Fibroblast of pulmonary artery (primary cell): ENCODE data around the gene NFATC1.

Source experiments
- DNase-seq: peaks from one replicate; pipeline ENCODE4 v3.0.0-alpha.2; 2010; ENCODE audit warnings: low read depth
- H3K4me3 ChIP-seq: replicated peaks from 2 replicates; pipeline ENCODE4 v1.5.1; 2011; ENCODE audit warnings: low read depth, mild to moderate bottlenecking, control low read depth, low read length, moderate library complexity
- TF ChIP-seq, protein P1 (sequence below): IDR thresholded peaks from 2 replicates; pipeline ENCODE4 v1.5.1; 2011; ENCODE audit warnings: mild to moderate bottlenecking, control low read depth, low read length, inconsistent platforms; ENCODE audit errors: missing control alignments

Gene NFATC1

GRCh38 chr18:79526468-79527460 lies 131.0 kb downstream of the NFATC1 start:
- TF ChIP-seq, protein P1, sequence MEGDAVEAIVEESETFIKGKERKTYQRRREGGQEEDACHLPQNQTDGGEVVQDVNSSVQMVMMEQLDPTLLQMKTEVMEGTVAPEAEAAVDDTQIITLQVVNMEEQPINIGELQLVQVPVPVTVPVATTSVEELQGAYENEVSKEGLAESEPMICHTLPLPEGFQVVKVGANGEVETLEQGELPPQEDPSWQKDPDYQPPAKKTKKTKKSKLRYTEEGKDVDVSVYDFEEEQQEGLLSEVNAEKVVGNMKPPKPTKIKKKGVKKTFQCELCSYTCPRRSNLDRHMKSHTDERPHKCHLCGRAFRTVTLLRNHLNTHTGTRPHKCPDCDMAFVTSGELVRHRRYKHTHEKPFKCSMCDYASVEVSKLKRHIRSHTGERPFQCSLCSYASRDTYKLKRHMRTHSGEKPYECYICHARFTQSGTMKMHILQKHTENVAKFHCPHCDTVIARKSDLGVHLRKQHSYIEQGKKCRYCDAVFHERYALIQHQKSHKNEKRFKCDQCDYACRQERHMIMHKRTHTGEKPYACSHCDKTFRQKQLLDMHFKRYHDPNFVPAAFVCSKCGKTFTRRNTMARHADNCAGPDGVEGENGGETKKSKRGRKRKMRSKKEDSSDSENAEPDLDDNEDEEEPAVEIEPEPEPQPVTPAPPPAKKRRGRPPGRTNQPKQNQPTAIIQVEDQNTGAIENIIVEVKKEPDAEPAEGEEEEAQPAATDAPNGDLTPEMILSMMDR = no peak
- peak; percentile 23 for DNase-seq
- no peak overlapping the region for H3K4me3 ChIP-seq

DNA sequence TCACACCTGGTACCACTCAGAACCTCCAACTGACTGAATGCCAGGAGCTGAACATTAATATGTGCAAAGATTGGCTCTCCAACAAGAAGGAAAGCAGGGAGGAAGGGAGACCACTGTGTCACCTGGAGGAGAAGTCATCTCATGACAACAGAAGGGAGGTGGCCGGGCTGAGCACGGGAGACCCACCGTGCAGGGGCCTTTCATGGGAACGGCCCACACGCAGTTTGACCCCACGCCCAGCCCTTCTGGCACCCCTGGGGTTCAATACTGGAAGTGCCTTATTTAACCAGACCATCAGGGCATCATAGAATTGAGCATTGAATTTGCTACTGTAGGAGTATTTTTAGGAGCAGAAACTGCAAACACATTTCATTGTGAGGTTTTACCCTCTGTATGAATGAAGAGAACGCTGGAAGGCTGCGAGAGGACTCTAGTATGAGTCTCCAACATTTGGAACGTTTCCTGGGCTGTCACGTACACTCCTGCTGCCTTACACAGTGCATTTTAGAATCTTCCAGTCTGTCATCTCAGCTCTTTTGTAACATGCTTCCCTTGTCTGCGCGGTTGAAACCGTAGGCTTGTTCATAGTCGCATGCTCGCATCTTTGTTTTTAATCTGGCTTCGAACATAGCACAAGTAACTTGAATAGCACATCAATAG lies 132.1 kb downstream of the NFATC1 start:
- DNase-seq = no peak
- TF ChIP-seq, protein P1 = no peak
- no peak overlapping the region for H3K4me3 ChIP-seq

DNA sequence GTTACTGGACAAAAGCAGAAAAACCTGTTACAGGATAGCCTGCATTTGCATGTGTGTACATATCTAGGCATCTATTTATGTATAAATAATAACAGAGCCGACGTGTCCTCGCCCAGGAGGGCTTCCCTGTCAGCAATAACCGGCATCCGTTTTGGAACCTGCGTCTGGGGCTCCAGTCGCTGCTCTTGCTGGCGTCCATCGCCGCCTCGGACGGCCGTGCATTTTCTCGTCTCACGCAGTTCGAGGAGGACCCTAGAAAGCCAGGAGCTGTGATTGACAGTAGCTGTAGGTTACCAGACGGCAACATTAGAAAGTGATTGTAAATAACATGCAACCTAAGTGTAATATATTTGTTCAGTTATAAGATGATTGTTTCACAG lies 132.6 kb downstream of the NFATC1 start:
- TF ChIP-seq, protein P1 = no peak
- H3K4me3 ChIP-seq = no peak overlapping the region
- no peak for DNase-seq

DNA sequence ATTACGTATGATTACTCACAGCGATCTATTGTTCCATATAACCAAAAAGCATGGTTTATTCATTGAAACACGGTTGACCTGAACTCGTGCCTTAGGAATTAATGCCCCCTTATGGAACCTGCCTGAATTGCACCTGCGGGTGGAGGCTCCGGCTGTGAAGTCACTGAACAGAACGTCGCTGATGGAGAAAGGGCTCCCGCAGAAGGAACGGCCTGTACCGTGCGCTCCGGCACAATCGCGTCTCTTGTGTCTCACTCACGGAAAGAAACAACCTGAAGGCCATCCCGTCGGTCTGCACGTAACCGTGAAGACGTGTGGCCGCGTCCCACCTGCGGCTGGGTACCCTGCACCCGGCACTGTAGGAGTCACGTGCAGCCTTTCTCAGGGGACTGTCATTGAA lies 133.1 kb downstream of the NFATC1 start:
- TF ChIP-seq, protein P1 = peak; percentile 93
- peak; percentile 84 for DNase-seq
- H3K4me3 ChIP-seq = no peak overlapping the region

- TF ChIP-seq, protein P1 = no peak
- DNase-seq = no peak
- H3K4me3 ChIP-seq = no peak overlapping the region
Measured at GRCh38 chr18:79529296-79529695, 133.6 kb downstream of the NFATC1 start.

DNA sequence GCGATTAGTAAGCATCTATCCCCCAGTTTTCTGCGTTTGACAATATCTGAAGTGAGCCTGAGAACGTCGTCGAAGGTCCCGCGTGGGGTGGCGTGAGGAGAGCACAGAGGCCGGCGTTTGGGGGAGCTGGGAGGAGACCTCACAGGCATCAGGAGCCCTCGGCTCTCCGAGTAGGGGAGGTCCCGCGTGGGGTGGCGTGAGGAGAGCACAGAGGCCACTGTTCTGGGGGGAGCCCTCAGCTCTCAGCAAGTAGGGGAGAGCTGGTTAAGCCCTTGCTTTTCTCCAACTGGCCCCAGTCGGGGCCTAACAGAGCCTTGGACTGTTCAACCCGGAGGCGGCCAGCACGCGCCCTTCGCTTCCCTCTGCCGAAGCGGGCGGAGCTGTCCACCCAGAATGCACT lies 134.3 kb downstream of the NFATC1 start:
- H3K4me3 ChIP-seq = no peak overlapping the region
- TF ChIP-seq, protein P1 = no peak
- DNase-seq = no peak
